GM18508 (cell line): ENCODE results near the gene DDX11.
"Not testable (repeated sequence)": the region's sequence is repeated elsewhere in the genome, so short reads cannot be mapped to it uniquely, and the experiment has no call there.

Experiments
- ATAC-seq: cut with Tn5 transposase; IDR thresholded peaks from one replicate; pipeline ENCODE4 v1.9.1; 2021; ENCODE audit warnings: moderate number of reproducible peaks; ENCODE audit not compliant: insufficient read depth, unreplicated experiment

Gene DDX11

DNA sequence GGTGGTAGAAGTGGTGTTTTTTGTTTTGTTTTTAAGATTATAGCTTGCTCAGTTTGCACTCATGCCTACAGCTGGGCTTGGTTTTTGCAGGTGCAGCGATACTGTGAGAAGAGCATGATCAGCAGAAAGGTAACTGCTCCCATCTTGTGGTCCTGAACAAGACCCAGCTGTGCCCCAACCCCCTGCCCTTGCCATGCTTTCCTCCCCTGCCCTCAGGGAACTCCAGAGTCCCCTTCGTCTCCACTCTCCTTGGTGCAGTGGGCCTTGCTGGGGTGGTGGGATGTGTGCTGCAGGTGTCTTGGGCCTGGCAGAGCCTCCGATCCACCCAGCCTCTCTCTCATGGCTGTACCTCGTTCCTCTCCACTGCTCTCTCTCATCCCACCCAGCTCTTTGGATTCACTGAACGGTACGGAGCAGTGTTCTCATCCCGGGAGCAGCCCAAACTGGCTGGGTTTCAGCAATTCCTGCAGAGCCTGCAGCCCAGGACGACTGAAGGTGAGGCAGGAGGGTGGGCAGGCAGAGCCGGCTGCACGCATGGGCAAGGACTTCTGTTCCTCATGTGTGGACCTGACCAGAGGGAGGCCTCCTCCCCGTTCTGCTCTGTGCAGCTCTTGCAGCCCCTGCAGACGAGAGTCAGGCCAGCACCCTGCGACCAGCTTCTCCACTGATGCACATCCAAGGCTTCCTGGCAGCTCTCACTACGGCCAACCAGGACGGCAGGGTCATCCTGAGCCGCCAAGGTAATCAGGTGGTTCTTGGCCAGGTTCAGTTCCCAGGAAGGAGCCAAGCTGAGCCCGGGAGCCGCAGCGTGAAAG lies 22.8 kb downstream of the DDX11 start:
- ATAC-seq = not testable (repeated sequence)

DNA sequence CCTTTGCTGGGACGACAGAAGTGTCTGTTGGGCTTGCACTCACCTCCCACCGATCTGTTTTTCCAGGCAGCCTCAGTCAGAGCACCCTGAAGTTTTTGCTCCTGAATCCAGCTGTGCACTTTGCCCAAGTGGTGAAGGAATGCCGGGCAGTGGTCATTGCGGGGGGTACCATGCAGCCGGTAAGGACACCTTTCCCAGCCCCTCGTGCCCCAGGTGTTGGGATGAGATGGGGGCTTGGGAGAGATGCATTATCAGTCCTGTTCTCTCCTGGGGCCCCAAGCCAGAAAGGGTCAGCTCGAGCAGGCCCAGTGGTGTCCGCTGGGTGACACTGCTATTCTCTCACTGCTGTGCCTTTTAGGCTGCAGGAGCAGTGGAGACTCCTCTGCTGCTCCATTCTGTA lies 24.2 kb downstream of the DDX11 start:
- not testable (repeated sequence) for ATAC-seq

DNA sequence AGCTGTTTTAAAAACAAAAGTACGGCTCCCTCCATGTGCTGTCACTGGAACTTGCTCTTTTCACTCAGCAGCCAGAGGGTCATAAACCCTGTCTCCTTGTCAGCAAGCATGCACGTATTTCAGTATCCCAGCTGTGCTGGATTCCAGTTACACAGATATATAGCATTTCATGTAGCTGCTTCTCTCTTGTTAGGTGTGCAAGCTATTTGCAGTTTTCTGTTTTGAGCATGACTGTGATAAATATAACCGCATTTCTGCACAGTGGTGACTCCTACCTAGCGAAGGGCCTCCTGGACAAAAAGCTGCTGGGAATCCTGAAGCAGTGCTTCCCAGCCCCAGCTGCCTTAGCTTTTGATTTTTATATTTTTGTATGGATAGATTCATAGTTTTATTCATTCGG lies 24.7 kb downstream of the DDX11 start:
- not testable (repeated sequence) for ATAC-seq

DNA sequence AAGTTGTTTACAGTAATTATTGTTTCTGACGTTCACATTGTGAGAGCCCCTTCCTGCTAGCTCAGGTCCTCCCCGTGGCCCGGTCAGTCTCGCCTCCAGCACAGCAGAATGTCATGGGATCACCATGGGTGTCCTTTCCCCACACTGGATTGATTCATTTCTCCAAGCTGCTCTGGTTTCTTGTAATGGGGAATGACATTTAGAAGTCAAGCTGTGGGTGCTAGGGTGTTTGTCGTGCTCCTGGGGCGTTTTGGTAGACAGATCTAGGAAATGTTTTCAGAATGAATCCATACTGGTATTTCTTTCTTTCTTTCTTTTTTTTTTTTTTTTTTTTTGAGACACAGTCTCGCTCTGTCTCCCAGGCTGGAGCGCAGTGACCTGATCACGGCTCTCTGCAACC lies 25.1 kb downstream of the DDX11 start:
- not testable (repeated sequence) for ATAC-seq

DNA sequence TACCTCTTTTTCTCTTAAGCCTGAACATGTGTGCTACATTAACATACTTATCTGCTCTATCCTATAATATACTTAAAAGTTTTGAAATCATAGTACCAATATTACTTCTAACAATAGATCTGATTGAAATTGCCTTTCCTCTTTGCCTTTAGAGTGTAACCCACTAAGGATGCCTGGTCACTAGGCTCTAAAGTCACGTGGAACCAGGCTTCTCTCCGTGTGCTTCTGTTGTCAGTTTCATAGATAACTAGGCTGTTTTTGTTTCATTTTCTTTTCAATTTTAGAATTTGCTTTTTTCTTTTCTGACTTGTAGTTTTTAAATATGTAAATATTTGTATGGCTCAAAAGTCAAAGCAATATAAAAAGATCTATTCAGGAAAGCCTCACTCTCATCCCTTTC lies 25.8 kb downstream of the DDX11 start:
- not testable (repeated sequence) for ATAC-seq

DNA sequence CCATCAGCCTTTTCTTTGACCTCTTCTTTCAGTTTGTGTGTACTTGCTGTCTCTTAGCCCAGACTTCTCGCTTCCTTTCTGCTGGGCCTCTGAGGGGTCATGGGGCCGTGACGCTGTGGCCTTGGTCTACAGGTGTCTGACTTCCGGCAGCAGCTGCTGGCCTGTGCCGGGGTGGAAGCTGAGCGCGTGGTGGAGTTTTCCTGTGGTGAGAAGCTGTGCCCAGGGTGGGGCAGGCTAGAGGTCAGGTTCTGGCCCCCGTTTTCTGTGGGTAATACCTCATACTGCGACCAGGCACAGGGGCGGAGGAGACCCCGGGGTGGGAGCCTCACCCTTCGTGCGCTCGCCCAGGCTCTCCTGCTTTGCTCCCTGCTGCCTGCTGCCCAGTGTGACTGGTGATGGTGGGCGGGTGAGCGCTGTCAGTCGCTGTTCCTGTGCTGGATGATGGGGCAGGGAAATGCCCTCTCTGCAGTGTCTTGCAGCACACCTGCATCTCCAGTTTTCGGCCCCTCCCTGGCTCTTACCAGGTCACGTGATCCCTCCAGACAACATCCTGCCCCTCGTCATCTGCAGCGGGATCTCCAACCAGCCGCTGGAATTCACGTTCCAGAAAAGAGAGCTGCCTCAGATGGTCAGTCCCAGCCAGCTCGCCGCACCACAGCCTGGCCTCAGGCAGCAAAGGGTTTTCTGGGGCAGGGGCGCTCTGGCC lies 27.0 kb downstream of the DDX11 start:
- ATAC-seq = not testable (repeated sequence)

DNA sequence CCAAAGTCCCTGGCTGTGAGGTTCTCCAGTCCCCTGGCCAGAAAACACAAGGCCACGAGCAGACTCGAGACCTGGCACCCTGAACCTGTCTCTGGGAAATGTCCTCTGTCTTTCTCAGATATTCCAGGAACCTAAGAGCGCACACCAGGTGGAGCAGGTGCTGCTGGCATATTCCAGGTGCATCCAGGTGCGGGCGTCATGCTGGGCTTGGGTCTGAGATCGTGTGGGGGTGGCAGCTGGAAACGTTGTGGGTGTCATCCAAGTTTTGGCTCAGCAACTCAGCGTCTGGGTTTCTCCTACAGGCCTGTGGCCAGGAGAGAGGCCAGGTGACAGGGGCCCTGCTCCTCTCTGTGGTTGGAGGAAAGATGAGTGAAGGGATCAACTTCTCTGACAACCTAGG lies 28.5 kb downstream of the DDX11 start:
- ATAC-seq = not testable (repeated sequence)

DNA sequence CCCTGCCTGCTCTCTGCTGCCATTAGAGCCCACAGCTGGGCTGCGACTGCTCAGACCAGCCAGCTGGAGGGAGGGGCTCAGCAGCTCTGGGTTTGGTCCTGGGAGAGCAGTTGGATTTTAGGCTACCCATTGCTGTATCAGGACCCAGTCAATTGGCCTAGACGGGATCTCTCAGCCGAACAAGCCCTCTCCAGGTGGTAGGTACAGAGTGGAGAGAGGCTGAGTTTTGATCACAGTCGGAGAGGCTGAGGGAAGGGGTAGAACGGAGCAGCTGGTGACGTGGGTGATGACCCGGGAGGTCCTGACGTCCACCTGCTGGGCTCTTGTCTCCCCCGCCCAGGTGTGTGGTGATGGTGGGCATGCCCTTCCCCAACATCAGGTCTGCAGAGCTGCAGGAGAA lies 28.9 kb downstream of the DDX11 start:
- not testable (repeated sequence) for ATAC-seq

DNA sequence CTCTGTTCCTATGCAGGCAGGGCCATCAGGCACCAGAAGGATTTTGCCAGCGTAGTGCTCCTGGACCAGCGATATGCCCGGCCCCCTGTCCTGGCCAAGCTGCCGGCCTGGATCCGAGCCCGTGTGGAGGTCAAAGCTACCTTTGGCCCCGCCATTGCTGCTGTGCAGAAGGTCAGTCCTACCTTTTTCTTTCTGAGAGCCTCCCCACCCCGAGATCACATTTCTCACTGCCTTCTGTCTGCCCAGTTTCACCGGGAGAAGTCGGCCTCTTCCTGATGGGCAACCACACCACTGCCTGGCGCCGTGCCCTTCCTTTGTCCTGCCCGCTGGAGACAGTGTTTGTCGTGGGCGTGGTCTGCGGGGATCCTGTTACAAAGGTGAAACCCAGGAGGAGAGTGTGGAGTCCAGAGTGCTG lies 29.9 kb downstream of the DDX11 start:
- ATAC-seq = not testable (repeated sequence)

DNA sequence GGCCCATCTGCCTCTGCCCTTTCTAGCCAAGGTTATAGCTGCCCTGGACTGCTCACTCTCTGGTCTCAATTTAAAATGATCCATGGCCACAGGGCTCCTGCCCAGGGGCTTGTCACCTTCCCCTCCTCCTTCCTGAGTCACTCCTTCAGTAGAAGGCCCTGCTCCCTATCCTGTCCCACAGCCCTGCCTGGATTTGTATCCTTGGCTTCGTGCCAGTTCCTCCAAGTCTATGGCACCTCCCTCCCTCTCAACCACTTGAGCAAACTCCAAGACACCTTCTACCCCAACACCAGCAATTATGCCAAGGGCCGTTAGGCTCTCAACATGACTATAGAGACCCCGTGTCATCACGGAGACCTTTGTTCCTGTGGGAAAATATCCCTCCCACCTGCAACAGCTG lies 30.6 kb downstream of the DDX11 start:
- not testable (repeated sequence) for ATAC-seq

DNA sequence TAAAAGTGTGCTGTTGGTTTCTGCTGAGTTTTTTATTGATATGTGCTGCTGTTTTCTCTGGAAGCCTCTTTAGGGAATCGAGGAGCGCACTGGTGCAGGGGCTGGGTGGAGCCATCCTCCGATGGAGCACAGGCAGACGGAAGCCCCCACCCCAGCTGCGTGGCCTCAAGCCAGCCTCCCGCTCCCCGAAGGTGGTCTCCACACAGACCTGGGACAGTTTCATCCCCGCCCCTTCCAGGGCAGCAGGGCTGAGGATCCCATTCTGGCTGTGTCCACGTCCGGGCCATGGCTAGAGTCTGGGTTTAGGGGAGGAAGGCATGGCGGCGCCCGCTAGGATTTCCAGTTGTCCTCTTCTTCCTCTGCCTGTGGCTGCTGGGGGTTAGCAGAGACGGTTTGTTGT lies 31.1 kb downstream of the DDX11 start:
- not testable (repeated sequence) for ATAC-seq

DNA sequence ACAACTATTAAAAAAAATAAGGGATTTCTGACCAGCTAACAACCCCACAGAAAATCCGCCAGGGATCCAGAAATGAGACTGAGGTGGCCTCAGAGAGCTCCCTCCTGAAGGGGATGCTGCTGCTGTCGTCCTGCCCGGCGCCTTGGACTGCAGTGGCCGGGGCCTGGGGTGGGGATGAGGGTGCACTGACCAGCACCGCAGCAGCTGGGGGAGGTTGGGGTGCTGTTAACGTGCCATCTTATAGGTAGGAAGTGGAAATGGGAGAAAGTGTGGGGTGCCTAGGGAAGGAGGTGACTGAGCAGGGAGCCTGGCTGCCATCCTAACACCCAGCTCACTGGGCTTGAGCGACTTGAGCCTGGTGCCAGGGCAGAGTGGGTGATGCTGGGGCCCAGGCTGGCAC lies 32.0 kb downstream of the DDX11 start:
- no peak for ATAC-seq

DNA sequence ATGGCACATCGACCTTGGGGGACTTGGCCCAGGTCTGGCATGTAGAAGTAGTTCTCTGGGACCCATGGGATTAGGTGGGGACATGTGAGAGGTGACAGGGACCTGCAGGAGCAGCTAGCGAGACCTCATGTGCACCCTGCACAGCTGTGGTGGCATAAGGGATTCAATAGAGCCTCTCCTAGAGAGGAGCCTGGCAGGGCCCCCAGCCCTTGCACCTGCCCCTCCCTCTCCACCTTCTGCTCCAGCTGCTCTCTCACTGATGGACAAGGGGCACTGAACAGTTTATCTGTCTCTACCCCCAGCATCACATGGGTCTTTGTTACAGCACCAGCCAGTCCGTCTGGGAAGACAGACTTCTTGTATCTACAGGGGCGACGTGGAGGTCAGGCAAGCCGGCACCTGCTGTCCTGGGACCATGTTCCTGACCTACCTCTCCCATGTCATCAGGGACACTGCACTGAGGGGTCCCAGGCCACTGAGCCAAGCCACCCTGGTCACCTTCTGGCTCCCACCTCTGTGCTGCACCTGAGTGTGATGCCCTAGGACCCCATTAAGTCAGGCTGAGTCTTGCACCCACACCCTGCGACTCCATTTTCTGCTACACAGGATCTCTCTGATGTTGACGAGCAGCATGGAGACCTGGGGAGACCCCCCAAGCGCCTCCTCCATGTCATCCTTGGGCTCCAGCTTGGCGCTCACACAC lies 32.6 kb downstream of the DDX11 start:
- ATAC-seq = no peak

DNA sequence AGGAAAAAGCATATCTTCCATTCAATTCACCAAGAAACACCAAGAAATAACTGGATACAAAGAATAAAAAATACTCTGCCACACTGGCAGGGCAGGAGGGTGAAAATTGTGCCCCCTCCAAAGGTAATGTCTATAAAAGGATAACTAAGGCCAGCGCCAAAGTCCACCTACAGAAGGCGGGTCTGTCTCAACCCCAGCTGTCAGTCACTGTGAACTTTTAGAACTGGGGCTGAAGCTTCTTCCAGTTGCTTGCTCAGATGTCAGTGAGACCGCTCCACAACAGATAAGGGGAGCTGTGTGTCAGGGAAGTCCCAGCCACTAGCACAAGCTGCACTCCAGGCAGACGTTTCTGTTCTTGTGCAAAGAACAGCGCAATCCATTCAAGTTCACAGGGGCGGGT lies 36.1 kb downstream of the DDX11 start:
- ATAC-seq = not testable (repeated sequence)

DNA sequence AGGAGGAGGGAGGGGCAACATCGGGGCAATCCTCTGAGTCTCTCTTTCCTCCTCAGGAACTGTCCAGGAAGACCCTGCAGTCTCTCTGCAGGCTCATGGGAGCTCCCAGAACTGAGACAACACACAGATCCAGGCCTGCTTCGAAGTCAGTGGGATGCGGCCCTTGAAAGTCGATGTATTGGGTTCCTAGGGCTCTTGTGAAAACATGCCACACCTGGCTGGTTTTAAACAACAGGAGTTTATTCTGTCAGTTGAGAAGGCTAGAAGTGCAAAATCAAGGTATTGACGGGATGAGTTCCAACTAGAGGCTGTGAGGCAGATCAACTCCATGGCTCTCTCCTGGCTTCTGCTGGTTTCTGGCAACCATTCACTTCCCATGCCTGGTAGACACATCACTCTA lies 36.6 kb downstream of the DDX11 start:
- ATAC-seq = not testable (repeated sequence)

DNA sequence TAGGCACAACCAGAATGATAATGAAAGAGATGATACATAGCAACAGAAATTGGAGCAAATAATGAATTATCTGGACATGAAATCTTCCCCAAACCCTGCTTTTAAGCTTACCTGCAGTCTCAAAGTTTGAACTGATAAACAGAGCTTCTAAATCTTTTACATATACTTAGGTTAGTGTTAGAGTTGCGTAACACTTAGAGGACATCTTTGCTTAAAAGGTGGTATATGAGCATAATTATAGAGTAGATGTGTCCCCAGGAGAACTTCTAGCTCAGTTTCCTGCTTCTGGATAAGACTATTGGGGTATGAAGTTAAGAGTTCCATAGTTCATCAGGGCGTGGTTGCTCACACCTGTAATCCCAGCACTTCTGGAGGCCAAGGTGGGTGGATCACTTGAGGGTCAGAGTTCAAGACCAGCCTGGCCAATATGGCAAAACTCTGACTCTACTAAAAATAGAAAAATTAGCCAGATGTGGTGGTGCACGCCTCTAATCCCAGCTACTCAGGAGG lies 41.5 kb downstream of the DDX11 start:
- ATAC-seq = not testable (repeated sequence)

DNA sequence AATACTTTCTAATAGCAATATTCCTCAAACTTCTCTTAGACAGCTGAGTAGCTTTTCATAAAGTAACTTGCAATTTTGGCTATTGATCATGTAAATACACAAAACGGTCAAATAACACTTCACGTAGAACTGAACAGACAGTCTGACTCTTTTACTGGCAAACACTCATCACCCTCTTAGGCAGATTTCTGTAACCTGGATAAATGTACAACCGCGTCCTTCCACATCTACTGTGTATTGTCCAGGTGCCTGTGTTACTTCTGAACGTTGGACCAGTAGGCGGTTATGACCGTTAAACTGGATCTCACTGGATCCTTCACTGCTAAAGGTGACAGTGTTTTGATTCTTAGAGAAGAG lies 43.2 kb downstream of the DDX11 start:
- ATAC-seq = peak; percentile 13

DNA sequence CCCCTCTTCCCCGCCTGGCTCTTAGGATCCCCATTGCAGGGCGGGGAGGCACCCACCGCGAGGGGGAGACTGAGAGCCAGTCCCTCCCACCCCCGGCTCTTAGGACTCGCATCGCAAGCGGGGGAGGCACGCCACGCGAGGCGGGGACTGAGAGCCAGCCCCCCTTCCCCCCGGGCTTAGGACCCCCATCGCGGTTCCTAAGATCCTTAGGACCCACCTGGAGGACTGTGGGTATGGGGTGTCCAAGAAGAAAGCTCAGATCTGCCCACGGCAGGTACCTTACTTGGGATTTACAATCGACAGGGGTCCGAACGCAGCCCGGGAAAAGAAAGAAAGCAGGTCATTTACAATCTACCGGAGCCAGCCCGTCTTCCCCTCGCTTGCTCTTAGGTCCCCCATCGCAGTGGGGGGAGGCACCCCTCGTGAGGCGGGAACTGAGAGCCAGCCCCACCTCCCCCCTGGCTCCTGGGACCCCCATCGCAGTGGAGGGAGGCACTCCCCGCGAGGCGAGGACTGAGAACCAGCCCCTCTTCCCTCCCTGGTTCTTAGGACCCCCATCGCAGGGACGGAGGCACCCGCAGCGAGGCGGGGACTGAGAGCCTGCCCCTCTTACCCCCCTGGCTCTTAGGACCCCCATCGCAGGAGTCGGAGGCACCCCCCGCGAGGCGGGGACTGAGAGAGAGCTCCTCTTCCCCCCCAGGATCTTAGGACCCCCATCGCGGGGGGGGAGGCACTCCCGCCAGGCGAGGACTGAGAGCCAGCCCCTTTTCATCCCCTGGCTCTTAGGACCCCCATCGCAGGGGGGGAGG lies 43.7 kb downstream of the DDX11 start:
- ATAC-seq = peak; percentile 76

DNA sequence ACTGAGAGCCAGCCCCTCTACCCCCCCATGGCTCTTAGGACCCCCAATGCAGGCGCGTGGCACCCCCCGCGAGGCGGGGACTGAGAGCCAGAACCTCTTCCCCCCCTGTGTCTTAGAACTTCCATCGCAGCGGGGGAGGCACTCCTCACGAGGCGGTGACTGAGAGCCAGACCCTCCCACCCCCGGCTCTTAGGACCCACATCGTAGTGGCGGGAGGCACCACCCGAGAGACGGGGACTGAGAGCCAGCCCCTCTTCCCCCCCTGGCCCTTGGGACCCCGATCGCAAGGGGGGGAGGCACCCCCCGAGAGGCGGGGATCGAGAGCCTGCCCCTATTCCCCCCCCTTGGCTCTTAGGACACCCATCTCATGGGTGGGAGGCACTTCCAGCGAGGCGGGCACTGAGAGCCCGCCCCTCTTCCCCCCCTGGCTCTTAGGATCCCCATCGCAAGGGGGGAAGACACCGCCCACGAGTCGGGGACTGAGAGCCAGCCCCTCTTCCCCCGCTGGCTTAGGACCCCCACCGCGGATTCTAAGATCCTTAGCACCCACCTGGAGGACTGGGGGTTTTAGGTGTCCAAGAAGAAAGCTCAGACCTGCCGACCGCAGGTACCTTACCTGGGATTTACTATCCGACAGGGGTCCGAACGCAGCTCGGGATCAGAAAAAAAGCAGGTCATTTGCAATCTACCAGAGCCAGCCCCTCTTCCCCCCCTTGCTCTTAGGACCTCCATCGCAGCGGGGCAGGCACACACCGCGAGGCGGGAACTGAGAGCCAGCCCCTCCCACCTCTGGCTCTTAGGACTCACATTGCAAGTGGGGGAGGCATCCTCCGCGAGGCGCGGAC lies 44.9 kb downstream of the DDX11 start:
- ATAC-seq = no peak
